ENCODE measurements around the gene NOL8.

Gene NOL8

DNA sequence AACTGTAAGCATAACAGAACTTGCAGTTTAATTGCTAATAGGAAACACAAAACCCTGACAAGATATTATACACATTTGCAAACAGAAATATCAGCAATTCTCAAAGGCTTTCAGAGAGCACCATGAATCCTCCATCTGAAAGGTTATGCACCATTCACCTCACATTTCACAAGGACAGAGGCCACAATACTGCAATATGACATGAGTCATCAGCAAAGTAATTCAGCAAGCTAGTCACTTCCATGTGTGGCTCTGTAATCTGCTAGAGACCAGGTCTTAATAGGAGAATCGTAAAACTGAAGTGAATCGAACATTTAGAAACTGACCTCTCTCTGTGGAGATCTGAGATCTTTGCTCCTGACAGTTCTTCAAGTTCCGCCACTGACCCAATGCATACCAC lies 60.0 kb downstream of the NOL8 start:
- no peak for DNase-seq (ENCODE audit: low read depth)

- DNase-seq (ENCODE audit: low read depth), result no peak
These were observed 62.0 kb downstream of the NOL8 start for GRCh38 chr9:92263131-92263530.

DNA sequence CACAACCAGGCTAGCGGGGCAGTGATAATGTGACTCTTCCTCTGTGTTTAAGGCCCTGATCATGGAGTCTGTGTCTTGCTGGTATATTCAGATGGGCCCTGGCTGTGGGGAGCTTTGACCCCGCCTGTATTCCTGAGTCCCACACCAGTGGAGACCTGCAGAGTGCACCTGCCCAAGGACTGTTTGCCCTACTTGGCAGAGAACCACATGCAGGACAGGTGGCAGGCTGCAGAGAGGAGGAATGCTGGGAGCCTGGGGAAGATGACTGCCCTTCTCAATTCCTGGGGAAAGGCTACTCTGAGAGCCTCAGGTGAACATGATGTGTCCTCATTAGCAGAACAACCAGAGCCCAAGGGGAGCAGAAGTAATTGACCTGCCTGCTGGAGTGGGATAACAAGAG lies 67.8 kb downstream of the NOL8 start:
- DNase-seq (ENCODE audit: low read depth), result no peak

- DNase-seq (ENCODE audit: low read depth), result no peak
These were observed 70.5 kb downstream of the NOL8 start for GRCh38 chr9:92254381-92255337.

DNA sequence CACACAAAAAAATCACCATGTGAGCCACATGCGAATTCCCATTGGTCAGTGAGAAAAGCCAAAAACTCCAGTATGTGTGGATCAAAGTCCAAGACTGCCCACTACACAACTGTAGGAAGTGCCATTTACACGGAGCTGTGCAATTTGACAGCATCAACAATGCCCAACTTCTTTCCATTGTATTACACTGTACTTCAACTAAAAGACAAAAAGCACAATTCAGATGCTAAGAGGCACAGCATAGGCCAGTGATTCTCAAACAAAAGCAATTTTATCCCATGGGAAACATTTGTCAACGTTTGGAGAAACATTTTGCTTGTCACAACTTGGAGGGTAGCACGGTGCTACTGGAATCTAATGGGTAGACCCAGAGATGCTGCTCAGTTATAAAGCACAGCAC lies 71.5 kb downstream of the NOL8 start:
- no peak for DNase-seq (ENCODE audit: low read depth)

GRCh38 chr9:92247981-92248380 lies 77.2 kb downstream of the NOL8 start:
- no peak for DNase-seq (ENCODE audit: low read depth)
